SKM-1 treated with dmso at 0.1 percent for 144 hours (cell line): ENCODE measurements around the gene GSX1.
"Not testable (repeated sequence)": the region's sequence is repeated elsewhere in the genome, so short reads cannot be mapped to it uniquely, and the experiment has no call there.

Source experiments
- DNase-seq: peaks from one replicate; lab custom pipeline; 2025; ENCODE audit not compliant: unreplicated experiment; lab: John Stamatoyannopoulos, UW

GSX1 gene

GRCh38 chr13:27793507-27794367 is 1.5 kb downstream of the GSX1 start:
- no peak for DNase-seq

GRCh38 chr13:27794368-27794691 is 2.0 kb downstream of the GSX1 start:
- DNase-seq: no peak

- no peak for DNase-seq
These were observed 2.8 kb downstream of the GSX1 start for GRCh38 chr13:27794921-27795717.

- DNase-seq: no peak
These were observed 3.4 kb downstream of the GSX1 start for GRCh38 chr13:27795718-27796019.

- DNase-seq: no peak
These were observed 4.4 kb downstream of the GSX1 start for GRCh38 chr13:27796544-27797227.

GRCh38 chr13:27797228-27797624 is 4.9 kb downstream of the GSX1 start:
- DNase-seq: no peak

- no peak for DNase-seq
These were observed 14.6 kb downstream of the GSX1 start for GRCh38 chr13:27806744-27807387.

- DNase-seq: no peak
These were observed 16.7 kb downstream of the GSX1 start for GRCh38 chr13:27808851-27809550.

GRCh38 chr13:27810009-27810408 is 17.7 kb downstream of the GSX1 start:
- DNase-seq: no peak

GRCh38 chr13:27810461-27810860 is 18.2 kb downstream of the GSX1 start:
- no peak for DNase-seq

GRCh38 chr13:27813826-27814225 is 21.5 kb downstream of the GSX1 start:
- DNase-seq: no peak

GRCh38 chr13:27817832-27818231 is 25.5 kb downstream of the GSX1 start:
- DNase-seq: not testable (repeated sequence)

- DNase-seq: no peak
These were observed 28.5 kb downstream of the GSX1 start for GRCh38 chr13:27820524-27821482.

- DNase-seq: no peak
These were observed 29.3 kb downstream of the GSX1 start for GRCh38 chr13:27821566-27821965.

- no peak for DNase-seq
These were observed 30.1 kb downstream of the GSX1 start for GRCh38 chr13:27822258-27822872.

- no peak for DNase-seq
These were observed 30.6 kb downstream of the GSX1 start for GRCh38 chr13:27822873-27823311.

GRCh38 chr13:27824121-27824520 is 31.8 kb downstream of the GSX1 start:
- DNase-seq: no peak

- no peak for DNase-seq
These were observed 32.8 kb downstream of the GSX1 start for GRCh38 chr13:27825072-27825471.
